Activated CD8-positive, alpha-beta memory T cell treated with anti-CD3 and anti-CD28 coated beads, Interleukin-2, amount 10 ng/mL, durations not matched to agents 7 days and 5 days (primary cell): ENCODE results near the gene EHMT1. TPM values are rescaled to one million over a fixed set of nuclear protein-coding genes. Genes with fewer than 3 reads are reported as not detected.
"Not testable (repeated sequence)": the region's sequence is repeated elsewhere in the genome, so short reads cannot be mapped to it uniquely, and the experiment has no call there.

ENCODE experiments used
- ATAC-seq: fragments of 150-1000 bp; cut with Tn5 transposase; one replicate; pipeline ENCODE4 v1.10.0; 2021; ENCODE audit warnings: moderate library complexity
- CTCF ChIA-PET: fragments of 350-600 bp; sonication (Branson Sonifier 250); formaldehyde crosslinking; loops from one replicate; lab custom pipeline; 2021; ENCODE audit warnings: antibody characterized with exemption; lab: Charles Lee
- DNase-seq: peaks from one replicate; pipeline ENCODE4 v3.0.0-alpha.2; 2020
- H3K27ac Mint-ChIP-seq: one replicate; pipeline ENCODE4 v1.8.0; 2021; ENCODE audit warnings: mild to moderate bottlenecking, mixed read lengths
- H3K27me3 Mint-ChIP-seq: one replicate; pipeline ENCODE4 v1.8.0; 2021; ENCODE audit warnings: mixed read lengths
- H3K36me3 Mint-ChIP-seq: one replicate; pipeline ENCODE4 v1.8.0; 2021; ENCODE audit warnings: mild to moderate bottlenecking, mixed read lengths
- H3K4me1 Mint-ChIP-seq: one replicate; pipeline ENCODE4 v1.8.0; 2021; ENCODE audit warnings: mixed read lengths
- H3K4me3 Mint-ChIP-seq: one replicate; pipeline ENCODE4 v1.8.0; 2021; ENCODE audit warnings: mild to moderate bottlenecking, moderate library complexity, mixed read lengths
- H3K9me3 Mint-ChIP-seq: one replicate; pipeline ENCODE4 v1.8.0; 2022; ENCODE audit warnings: low read depth, mixed read lengths
- total RNA-seq, 2 experiments: library from RNA; stranded (reverse); gene quantifications; one replicate each; pipeline ENCODE4 v1.2.3, GENCODE V29; 2021

EHMT1 gene
- total RNA-seq, 2 experiments from 2014 or later: 99.9 to 130 TPM

GRCh38 chr9:137721899-137722298 is 103.1 kb downstream of the EHMT1 start:
- ATAC-seq: no peak
- DNase-seq: no peak
- CTCF ChIA-PET: no interaction called here
- H3K4me3 Mint-ChIP-seq: no peak overlapping the region
- peaks cover 83% of the 10 kb centered on the region for H3K36me3 Mint-ChIP-seq
- peaks cover 22% of the 10 kb centered on the region for H3K4me1 Mint-ChIP-seq
- peak overlapping the region; percentile 73 for H3K27ac Mint-ChIP-seq
- peaks cover 42% of the 10 kb centered on the region for H3K9me3 Mint-ChIP-seq
- H3K27me3 Mint-ChIP-seq: no peaks in the 10 kb centered on the region

GRCh38 chr9:137722481-137722880 is 103.7 kb downstream of the EHMT1 start:
- Mint-ChIP-seq H3K27ac (peak overlapping the region; percentile 73), H3K9me3 (peaks cover 39% of the 10 kb centered on the region), H3K4me3 (no peak overlapping the region), H3K36me3 (peaks cover 83% of the 10 kb centered on the region), H3K27me3 (no peaks in the 10 kb centered on the region), H3K4me1 (peaks cover 22% of the 10 kb centered on the region)
- DNase-seq: no peak
- CTCF ChIA-PET: no interaction called here
- no peak for ATAC-seq

DNA sequence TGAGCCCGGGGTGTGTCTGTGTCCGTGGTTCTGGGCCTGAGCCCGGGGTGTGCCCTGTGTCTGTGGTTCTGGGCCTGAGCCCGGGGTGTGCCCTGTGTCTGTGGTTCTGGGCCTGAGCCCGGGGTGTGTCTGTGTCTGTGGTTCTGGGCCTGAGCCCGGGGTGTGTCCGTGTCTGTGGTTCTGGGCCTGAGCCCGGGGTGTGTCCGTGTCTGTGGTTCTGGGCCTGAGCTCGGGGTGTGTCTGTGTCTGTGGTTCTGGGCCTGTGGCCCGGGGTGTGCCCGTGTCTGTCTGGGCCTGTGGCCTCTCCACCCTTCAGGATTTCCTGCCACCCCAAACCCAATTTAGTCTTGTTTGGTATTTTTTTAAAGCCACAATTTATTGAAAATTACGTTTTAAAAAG is 104.6 kb downstream of the EHMT1 start:
- Mint-ChIP-seq H3K4me1 (peaks cover 22% of the 10 kb centered on the region), H3K36me3 (peaks cover 83% of the 10 kb centered on the region), H3K9me3 (peaks cover 31% of the 10 kb centered on the region), H3K27ac (peak overlapping the region; percentile 68)
- CTCF ChIA-PET, ATAC-seq, DNase-seq, H3K4me3 Mint-ChIP-seq, H3K27me3 Mint-ChIP-seq: not testable (repeated sequence)

GRCh38 chr9:137723783-137724445 is 105.1 kb downstream of the EHMT1 start:
- H3K27me3 Mint-ChIP-seq: no peaks in the 10 kb centered on the region
- H3K4me1 Mint-ChIP-seq: peaks cover 22% of the 10 kb centered on the region
- CTCF ChIA-PET: no interaction called here
- H3K36me3 Mint-ChIP-seq: peaks cover 83% of the 10 kb centered on the region
- ATAC-seq (no peak), DNase-seq (no peak)
- H3K9me3 Mint-ChIP-seq: peaks cover 28% of the 10 kb centered on the region
- H3K4me3 Mint-ChIP-seq: no peak overlapping the region
- peak overlapping the region; percentile 68 for H3K27ac Mint-ChIP-seq

GRCh38 chr9:137724818-137725240 is 106.0 kb downstream of the EHMT1 start:
- CTCF ChIA-PET: no interaction called here
- Mint-ChIP-seq H3K27ac (peak overlapping the region; percentile 27), H3K27me3 (no peaks in the 10 kb centered on the region), H3K9me3 (peaks cover 23% of the 10 kb centered on the region), H3K36me3 (peaks cover 79% of the 10 kb centered on the region), H3K4me1 (peaks cover 22% of the 10 kb centered on the region), H3K4me3 (no peak overlapping the region)
- ATAC-seq: no peak
- no peak for DNase-seq

DNA sequence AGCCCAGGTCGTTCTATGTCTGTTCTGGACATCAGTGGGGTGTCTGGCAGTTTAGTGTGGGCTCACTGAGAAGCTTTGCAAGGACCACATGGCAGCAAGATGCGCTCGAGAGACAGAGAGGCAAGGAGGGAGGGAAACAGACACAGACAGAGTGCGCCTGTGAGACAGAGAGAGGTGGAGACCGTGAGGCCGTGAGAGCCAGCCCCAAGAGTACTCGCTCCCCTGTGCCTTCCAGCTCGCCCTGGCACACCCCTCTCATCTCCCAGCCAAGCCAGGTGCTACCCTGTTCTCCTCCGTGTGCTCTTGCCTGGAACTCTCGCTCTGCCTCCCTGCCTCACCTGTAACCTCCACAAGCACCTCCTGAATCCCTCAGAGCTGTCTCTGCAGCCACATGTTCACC is 106.8 kb downstream of the EHMT1 start:
- H3K9me3 Mint-ChIP-seq: peaks cover 23% of the 10 kb centered on the region
- peaks cover 22% of the 10 kb centered on the region for H3K4me1 Mint-ChIP-seq
- H3K4me3 Mint-ChIP-seq: no peak overlapping the region
- peaks cover 79% of the 10 kb centered on the region for H3K36me3 Mint-ChIP-seq
- no peaks in the 10 kb centered on the region for H3K27me3 Mint-ChIP-seq
- ATAC-seq: no peak
- H3K27ac Mint-ChIP-seq: no peak overlapping the region
- CTCF ChIA-PET: no interaction called here
- DNase-seq: no peak

DNA sequence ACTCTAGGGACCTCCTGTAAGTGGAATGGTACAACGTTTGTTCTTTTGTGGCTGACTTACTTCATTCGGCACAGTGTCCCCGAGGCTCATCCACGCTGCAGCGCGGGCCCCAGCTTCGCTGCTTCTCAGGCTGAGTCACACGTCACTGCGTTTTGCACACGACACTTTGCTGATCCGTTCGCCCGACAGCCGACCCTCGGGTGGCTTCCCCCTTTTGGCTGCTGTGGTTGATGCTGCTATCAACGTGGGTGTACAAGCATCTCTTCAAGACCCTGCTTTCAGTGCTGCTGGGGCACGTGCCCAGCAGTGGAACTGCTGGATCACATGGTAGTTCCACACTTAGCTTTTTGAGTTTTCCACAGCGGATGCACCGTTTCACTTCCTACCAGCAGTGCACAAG is 107.5 kb downstream of the EHMT1 start:
- H3K4me3 Mint-ChIP-seq, ATAC-seq, H3K27me3 Mint-ChIP-seq, DNase-seq, CTCF ChIA-PET, H3K27ac Mint-ChIP-seq: not testable (repeated sequence)
- peaks cover 82% of the 10 kb centered on the region for H3K36me3 Mint-ChIP-seq
- peaks cover 22% of the 10 kb centered on the region for H3K4me1 Mint-ChIP-seq
- peaks cover 25% of the 10 kb centered on the region for H3K9me3 Mint-ChIP-seq

DNA sequence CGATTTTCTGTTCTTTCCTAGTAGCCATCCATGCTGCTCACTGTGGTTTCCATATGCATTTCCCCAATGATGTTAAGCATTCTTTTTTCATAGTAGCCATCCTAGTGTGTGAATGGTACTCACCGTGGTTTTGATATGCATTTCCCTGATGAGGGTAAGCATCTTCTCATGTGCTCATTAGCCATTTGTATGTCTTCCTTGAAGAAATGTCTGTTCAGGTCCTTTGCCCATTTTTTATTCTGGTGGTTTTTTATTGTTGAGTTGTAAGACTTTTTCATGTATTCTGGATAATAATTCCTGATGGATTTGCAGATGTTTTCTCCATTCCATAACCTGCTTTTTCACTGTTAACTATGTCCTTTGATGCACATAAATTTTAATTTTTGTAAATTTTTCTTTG is 108.0 kb downstream of the EHMT1 start:
- Mint-ChIP-seq H3K4me1 (peaks cover 19% of the 10 kb centered on the region), H3K4me3 (no peak overlapping the region), H3K9me3 (peaks cover 22% of the 10 kb centered on the region), H3K27ac (peak overlapping the region; percentile 5), H3K27me3 (no peaks in the 10 kb centered on the region), H3K36me3 (peaks cover 82% of the 10 kb centered on the region)
- DNase-seq (no peak), ATAC-seq (no peak)
- CTCF ChIA-PET: no interaction called here

DNA sequence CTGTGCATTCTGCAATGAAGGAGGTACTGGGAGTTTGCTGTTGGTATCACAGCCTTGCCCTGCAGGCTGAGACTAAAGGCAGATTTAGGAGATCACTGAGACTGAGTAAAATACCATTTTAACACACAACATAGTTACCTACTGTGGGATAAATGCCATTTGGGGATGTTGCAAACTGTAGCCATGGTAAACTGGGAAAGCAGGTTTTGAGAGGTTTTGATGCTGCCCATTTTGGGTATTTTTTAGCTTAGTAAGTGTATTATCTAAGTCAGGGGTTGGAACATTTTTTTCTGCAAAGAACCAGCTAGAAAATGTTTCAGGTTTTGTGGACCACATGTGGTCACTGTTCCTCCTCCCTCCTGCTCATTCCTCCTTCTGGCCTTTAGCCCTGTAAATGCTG is 108.9 kb downstream of the EHMT1 start:
- Mint-ChIP-seq H3K36me3 (peaks cover 80% of the 10 kb centered on the region), H3K4me3 (no peak overlapping the region), H3K27ac (peak overlapping the region; percentile 9), H3K27me3 (no peaks in the 10 kb centered on the region), H3K4me1 (peaks cover 13% of the 10 kb centered on the region), H3K9me3 (peaks cover 27% of the 10 kb centered on the region)
- ATAC-seq: no peak
- CTCF ChIA-PET: no interaction called here
- DNase-seq: no peak

DNA sequence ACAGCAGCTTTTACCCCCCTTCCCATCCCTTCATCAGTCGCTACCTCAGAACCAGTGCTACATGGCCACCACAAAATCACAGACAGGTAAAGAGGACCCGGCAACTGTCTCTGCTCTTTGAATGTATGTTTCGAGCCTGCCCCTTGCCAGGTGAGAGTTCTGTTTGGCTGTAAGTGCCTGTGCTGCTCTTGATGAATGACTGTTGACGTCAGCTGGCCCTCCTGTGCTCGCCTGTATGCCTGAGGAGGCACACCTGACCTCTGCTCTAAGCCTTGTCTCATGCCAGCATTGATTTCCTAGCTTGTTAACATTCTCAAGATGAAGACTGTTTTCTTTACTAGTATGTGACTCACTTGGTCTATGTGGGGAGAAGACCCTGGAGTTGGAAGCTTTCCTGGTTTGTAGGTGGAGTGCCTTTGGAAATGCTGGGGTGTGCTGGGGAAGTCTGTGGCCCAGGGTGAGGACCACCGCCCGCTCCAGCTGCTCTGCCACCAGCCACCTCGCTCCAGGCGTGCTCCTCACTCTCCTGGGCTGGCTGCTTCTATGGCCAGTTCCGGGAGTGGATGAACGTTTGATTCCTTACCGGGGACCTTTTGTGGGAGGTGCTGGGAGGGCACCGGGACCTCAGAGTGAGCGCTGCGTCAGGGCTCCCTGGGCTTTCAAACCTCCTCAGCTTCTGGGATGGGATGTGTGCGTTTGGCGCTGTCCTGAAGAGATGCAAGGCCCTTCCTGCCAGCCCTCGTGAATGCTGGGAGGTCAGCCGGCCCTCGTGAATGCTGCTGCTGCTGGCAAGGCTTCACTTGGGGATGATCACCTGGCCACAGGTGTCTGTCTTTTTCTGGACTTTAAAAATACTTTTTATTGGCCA is 109.9 kb downstream of the EHMT1 start:
- CTCF ChIA-PET: no interaction called here
- H3K4me1 Mint-ChIP-seq: peaks cover 10% of the 10 kb centered on the region
- ATAC-seq (no peak), DNase-seq (no peak)
- H3K9me3 Mint-ChIP-seq: peaks cover 34% of the 10 kb centered on the region
- no peaks in the 10 kb centered on the region for H3K27me3 Mint-ChIP-seq
- H3K36me3 Mint-ChIP-seq: peaks cover 86% of the 10 kb centered on the region
- H3K4me3 Mint-ChIP-seq: no peak overlapping the region
- no peak overlapping the region for H3K27ac Mint-ChIP-seq

GRCh38 chr9:137731216-137731946 is 112.6 kb downstream of the EHMT1 start:
- no peak for ATAC-seq
- H3K27me3 Mint-ChIP-seq: no peaks in the 10 kb centered on the region
- no peak overlapping the region for H3K4me3 Mint-ChIP-seq
- DNase-seq: no peak
- peaks cover 3% of the 10 kb centered on the region for H3K4me1 Mint-ChIP-seq
- H3K9me3 Mint-ChIP-seq: peaks cover 30% of the 10 kb centered on the region
- peaks cover 85% of the 10 kb centered on the region for H3K36me3 Mint-ChIP-seq
- CTCF ChIA-PET: no interaction called here
- H3K27ac Mint-ChIP-seq: no peak overlapping the region

DNA sequence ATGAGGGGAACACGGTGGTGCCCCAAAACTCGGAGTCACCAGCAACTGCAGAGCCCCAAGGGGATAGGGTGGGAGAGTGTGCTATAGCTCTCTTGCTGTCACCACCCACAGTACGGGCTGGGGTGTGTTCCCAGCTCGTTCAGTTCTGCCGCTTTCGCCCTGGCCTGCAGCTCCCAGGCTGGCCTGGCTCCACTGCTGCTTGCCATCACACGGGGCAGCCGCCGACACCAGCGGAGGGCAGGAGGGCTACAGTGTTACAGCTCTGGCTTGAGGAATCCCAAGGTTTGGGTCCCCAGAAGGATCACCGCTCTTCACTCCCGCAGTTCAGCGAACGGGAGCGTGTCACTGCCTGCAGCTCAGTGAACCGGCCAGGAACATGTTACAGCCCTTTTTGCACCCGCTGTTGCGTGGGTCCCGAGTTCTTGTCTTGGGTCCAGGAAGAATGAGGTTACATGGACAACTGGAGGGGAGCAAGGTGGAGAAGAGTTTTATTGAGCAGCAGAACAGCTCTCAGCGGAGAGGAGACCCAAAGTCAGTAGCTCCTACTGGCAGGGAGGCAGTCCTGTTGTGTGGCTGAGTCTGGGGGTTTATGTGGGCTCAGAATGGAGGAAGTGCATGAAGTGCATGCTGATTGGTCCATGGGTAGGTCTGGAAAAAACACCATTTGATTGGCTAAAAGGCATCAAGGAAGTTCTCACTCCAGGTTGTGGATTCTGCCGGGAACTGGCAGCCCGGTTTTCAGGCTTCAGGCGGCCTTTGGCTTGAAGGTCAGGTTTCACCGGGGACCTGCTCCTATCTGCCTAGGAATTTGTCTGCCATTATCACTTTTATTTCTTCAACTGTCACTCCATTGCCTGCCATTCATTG is 113.4 kb downstream of the EHMT1 start:
- ATAC-seq (no peak), DNase-seq (no peak)
- CTCF ChIA-PET: no interaction called here
- H3K27ac Mint-ChIP-seq: no peak overlapping the region
- peaks cover 25% of the 10 kb centered on the region for H3K9me3 Mint-ChIP-seq
- H3K27me3 Mint-ChIP-seq: no peaks in the 10 kb centered on the region
- no peaks in the 10 kb centered on the region for H3K4me1 Mint-ChIP-seq
- no peak overlapping the region for H3K4me3 Mint-ChIP-seq
- peaks cover 78% of the 10 kb centered on the region for H3K36me3 Mint-ChIP-seq

- no peak overlapping the region for H3K4me3 Mint-ChIP-seq
- no peak overlapping the region for H3K27ac Mint-ChIP-seq
- ATAC-seq: no peak
Measured at GRCh38 chr9:137733429-137733828, 114.6 kb downstream of the EHMT1 start.

More at GRCh38 chr9:137733429-137733828, 114.6 kb downstream of the EHMT1 start:
- Mint-ChIP-seq H3K36me3 (peaks cover 72% of the 10 kb centered on the region), H3K9me3 (peaks cover 25% of the 10 kb centered on the region), H3K4me1 (no peaks in the 10 kb centered on the region), H3K27me3 (no peaks in the 10 kb centered on the region)
- CTCF ChIA-PET: no interaction called here
- no peak for DNase-seq
